Ramos (cell line): Measurements from ENCODE around the gene ABHD17A.

Source experiments
- in situ Hi-C: fragments of 300-500 bp; cut with MboI; formaldehyde crosslinking; loops from one replicate; pipeline ENCODE4 v1.14.3; 2022; ENCODE audit warnings: low sequenced_read_pairs; ENCODE audit not compliant: unreplicated experiment

The ABHD17A gene

GRCh38 chr19:1854542-1855039 is 30.7 kb downstream of the ABHD17A start:
- in situ Hi-C loops = no loop called here

- in situ Hi-C loops = no loop called here
Observed at GRCh38 chr19:1854039-1854541, 31.2 kb downstream of the ABHD17A start.

- in situ Hi-C loops = no loop called here
Observed at GRCh38 chr19:1853295-1854038, 31.8 kb downstream of the ABHD17A start.

GRCh38 chr19:1852581-1853128 is 32.6 kb downstream of the ABHD17A start:
- in situ Hi-C loops = no loop called here

GRCh38 chr19:1851654-1852580 is 33.4 kb downstream of the ABHD17A start:
- in situ Hi-C loops = no loop called here

GRCh38 chr19:1850809-1851653 is 34.3 kb downstream of the ABHD17A start:
- in situ Hi-C loops = no loop called here

- in situ Hi-C loops = no loop called here
Observed at GRCh38 chr19:1849886-1850398, 35.4 kb downstream of the ABHD17A start.

- in situ Hi-C loops = no loop called here
Observed at GRCh38 chr19:1849132-1849474, 36.2 kb downstream of the ABHD17A start.

- in situ Hi-C loops = no loop called here
Observed at GRCh38 chr19:1848399-1849131, 36.7 kb downstream of the ABHD17A start, which contains the start of gene REXO1. REXO1 (minus strand) TSS chr19:1848483; CDS start chr19:1848358, 125 bp downstream.

GRCh38 chr19:1847684-1848398 is 37.5 kb downstream of the ABHD17A start:
- in situ Hi-C loops = no loop called here

- in situ Hi-C loops = no loop called here
Observed at GRCh38 chr19:1847348-1847683, 38.0 kb downstream of the ABHD17A start.

GRCh38 chr19:1846517-1847204 is 38.6 kb downstream of the ABHD17A start:
- in situ Hi-C loops = no loop called here

- in situ Hi-C loops = no loop called here
Observed at GRCh38 chr19:1845642-1846041, 39.7 kb downstream of the ABHD17A start.

- in situ Hi-C loops = no loop called here
Observed at GRCh38 chr19:1845125-1845515, 40.2 kb downstream of the ABHD17A start.

GRCh38 chr19:1844513-1845124 is 40.7 kb downstream of the ABHD17A start:
- in situ Hi-C loops = no loop called here

GRCh38 chr19:1843646-1844394 is 41.5 kb downstream of the ABHD17A start:
- in situ Hi-C loops = no loop called here

GRCh38 chr19:1843116-1843515 is 42.2 kb downstream of the ABHD17A start:
- in situ Hi-C loops = no loop called here
